Pulmonary artery endothelial cell (primary cell): ENCODE data around the gene CCDC57. TPM values are rescaled to one million over a fixed set of nuclear protein-coding genes. Genes with fewer than 3 reads are reported as not detected.

ENCODE experiments used
- DNase-seq: peaks from one replicate; pipeline ENCODE4 v3.0.0-alpha.2; 2011; ENCODE audit warnings: low read depth, low spot score
- total RNA-seq: library from RNA; depleted of rRNA; stranded (reverse); fragments of >200 nt; gene quantifications from 2 replicates; pipeline ENCODE4 v1.2.3, GENCODE V29; 2014

CCDC57 gene
- total RNA-seq, 1 donor from 2014 or later: 6.9 TPM

- no peak for DNase-seq
Observed at GRCh38 chr17:82129095-82129494, 83.5 kb downstream of the CCDC57 start.

GRCh38 chr17:82128287-82128686 lies 84.4 kb downstream of the CCDC57 start:
- DNase-seq: no peak

GRCh38 chr17:82127704-82128103 lies 84.9 kb downstream of the CCDC57 start:
- no peak for DNase-seq

- no peak for DNase-seq
Observed at GRCh38 chr17:82127315-82127595, 85.4 kb downstream of the CCDC57 start.

GRCh38 chr17:82126556-82127314 lies 85.9 kb downstream of the CCDC57 start:
- DNase-seq: no peak

- DNase-seq: no peak
Observed at GRCh38 chr17:82124101-82124500, 88.5 kb downstream of the CCDC57 start.

- no peak for DNase-seq
Observed at GRCh38 chr17:82121660-82122629, 90.7 kb downstream of the CCDC57 start.

GRCh38 chr17:82121246-82121645 lies 91.4 kb downstream of the CCDC57 start:
- DNase-seq: no peak

- no peak for DNase-seq
Observed at GRCh38 chr17:82120148-82120547, 92.5 kb downstream of the CCDC57 start.

GRCh38 chr17:82118815-82119380 lies 93.7 kb downstream of the CCDC57 start:
- no peak for DNase-seq

- no peak for DNase-seq
Observed at GRCh38 chr17:82118168-82118814, 94.4 kb downstream of the CCDC57 start.

GRCh38 chr17:82117139-82118090 lies 95.2 kb downstream of the CCDC57 start:
- DNase-seq: no peak

- DNase-seq: no peak
Observed at GRCh38 chr17:82116246-82116645, 96.4 kb downstream of the CCDC57 start.

GRCh38 chr17:82114872-82115271 lies 97.8 kb downstream of the CCDC57 start:
- no peak for DNase-seq

GRCh38 chr17:82114447-82114846 lies 98.2 kb downstream of the CCDC57 start:
- DNase-seq: no peak

GRCh38 chr17:82113941-82114340 lies 98.7 kb downstream of the CCDC57 start:
- DNase-seq: no peak

GRCh38 chr17:82113422-82113821 lies 99.2 kb downstream of the CCDC57 start:
- no peak for DNase-seq

GRCh38 chr17:82112914-82113311 lies 99.7 kb downstream of the CCDC57 start:
- no peak for DNase-seq

GRCh38 chr17:82112181-82112913 lies 100.3 kb downstream of the CCDC57 start:
- DNase-seq: no peak

- no peak for DNase-seq
Observed at GRCh38 chr17:82110298-82110697, 102.3 kb downstream of the CCDC57 start.
